Astrocyte (in vitro differentiated cells and primary cell): ENCODE measurements around the gene TTBK1. TPM values are rescaled to one million over a fixed set of nuclear protein-coding genes. Genes with fewer than 3 reads are reported as not detected.

Source experiments
- DNase-seq: peaks from one replicate; pipeline ENCODE4 v3.0.0-alpha.2; 2010; ENCODE audit warnings: low read depth
- FAIRE-seq: peaks from 2 replicates; lab custom pipeline; 2011; peaks lifted over from hg19 to GRCh38; lab: Jason Lieb, UNC
- H2AFZ ChIP-seq: 2 replicates; pipeline ENCODE4 v1.6.0; 2012; ENCODE audit warnings: low read depth, low read length, inconsistent platforms
- H3K27ac ChIP-seq: 2 replicates; pipeline ENCODE4 v1.5.1; 2011; ENCODE audit warnings: low read depth, low read length, inconsistent platforms
- H3K27me3 ChIP-seq: 2 replicates; pipeline ENCODE4 v1.6.0; 2011; ENCODE audit warnings: low read length, inconsistent platforms; ENCODE audit not compliant: insufficient read depth
- H3K36me3 ChIP-seq: 2 replicates; pipeline ENCODE4 v1.5.1; 2011; ENCODE audit warnings: low read length, inconsistent platforms; ENCODE audit not compliant: insufficient read depth
- H3K4me1 ChIP-seq: 2 replicates; pipeline ENCODE4 v1.5.1; 2011; ENCODE audit warnings: low read length, inconsistent platforms; ENCODE audit not compliant: insufficient read depth
- H3K4me2 ChIP-seq: 2 replicates; pipeline ENCODE4 v1.6.0; 2012; ENCODE audit warnings: low read length, inconsistent platforms
- H3K4me3 ChIP-seq: 2 replicates; pipeline ENCODE4 v1.5.1; 2011; ENCODE audit warnings: low read depth, mild to moderate bottlenecking, low read length, inconsistent platforms; ENCODE audit not compliant: insufficient read depth
- H3K79me2 ChIP-seq: 2 replicates; pipeline ENCODE4 v1.6.0; 2012; ENCODE audit warnings: mild to moderate bottlenecking, low read length, inconsistent platforms; ENCODE audit not compliant: insufficient read depth
- H3K9ac ChIP-seq: 2 replicates; pipeline ENCODE4 v1.6.0; 2012; ENCODE audit warnings: mild to moderate bottlenecking, low read length, inconsistent platforms
- H3K9me3 ChIP-seq: 2 replicates; pipeline ENCODE4 v1.5.1; 2012; ENCODE audit warnings: low read depth, mild to moderate bottlenecking, low read length, inconsistent platforms; ENCODE audit not compliant: insufficient read depth
- H4K20me1 ChIP-seq: 2 replicates; pipeline ENCODE4 v1.6.0; 2012; ENCODE audit warnings: low read length, inconsistent platforms; ENCODE audit not compliant: insufficient read depth
- H3K27ac Mint-ChIP-seq: one replicate; pipeline ENCODE4 v1.8.0; 2021; ENCODE audit warnings: mild to moderate bottlenecking, mixed read lengths; ENCODE audit not compliant: unreplicated experiment
- H3K27me3 Mint-ChIP-seq: one replicate; pipeline ENCODE4 v1.8.0; 2021; ENCODE audit warnings: low read depth, mixed read lengths; ENCODE audit not compliant: unreplicated experiment
- H3K36me3 Mint-ChIP-seq: one replicate; pipeline ENCODE4 v1.8.0; 2021; ENCODE audit warnings: low read depth, mixed read lengths; ENCODE audit not compliant: unreplicated experiment
- H3K4me1 Mint-ChIP-seq: one replicate; pipeline ENCODE4 v1.8.0; 2021; ENCODE audit warnings: low read depth, mixed read lengths; ENCODE audit not compliant: unreplicated experiment
- H3K4me3 Mint-ChIP-seq: one replicate; pipeline ENCODE4 v1.8.0; 2021; ENCODE audit warnings: mild to moderate bottlenecking, moderate library complexity, mixed read lengths; ENCODE audit not compliant: unreplicated experiment
- H3K9me3 Mint-ChIP-seq: one replicate; pipeline ENCODE4 v1.8.0; 2021; ENCODE audit warnings: mild to moderate bottlenecking, mixed read lengths; ENCODE audit not compliant: unreplicated experiment
- CTCF ChIP-seq: IDR thresholded peaks from 2 replicates; pipeline ENCODE4 v1.5.1; 2011; ENCODE audit warnings: low read depth, mild to moderate bottlenecking, inconsistent platforms, low read length, moderate library complexity; ENCODE audit not compliant: insufficient read depth
- EZH2 ChIP-seq: IDR thresholded peaks from 2 replicates; pipeline ENCODE4 v1.6.1; 2012; ENCODE audit warnings: mild to moderate bottlenecking, low read length, inconsistent platforms; ENCODE audit not compliant: insufficient read depth
- total RNA-seq: library from RNA; stranded (reverse); gene quantifications from 2 replicates; pipeline ENCODE4 v1.2.1, GENCODE V29; 2021

TTBK1 gene
- total RNA-seq, 1 donor from 2014 or later = 0.14 TPM

GRCh38 chr6:43331470-43331869 is 88.2 kb downstream of the TTBK1 start:
- no peak overlapping the region for H3K4me2 ChIP-seq
- H4K20me1 ChIP-seq = no peaks in the 10 kb centered on the region
- H3K9ac ChIP-seq = no peak overlapping the region
- no peaks in the 10 kb centered on the region for H3K4me1 ChIP-seq
- Mint-ChIP-seq H3K4me3 (no peak overlapping the region), H3K27ac (no peak overlapping the region), H3K4me1 (peaks cover 2% of the 10 kb centered on the region), H3K27me3 (no peaks in the 10 kb centered on the region), H3K9me3 (no peaks in the 10 kb centered on the region), H3K36me3 (no peaks in the 10 kb centered on the region)
- FAIRE-seq (no peak), DNase-seq (no peak)
- H3K9me3 ChIP-seq = no peaks in the 10 kb centered on the region
- H3K27me3 ChIP-seq = no peaks in the 10 kb centered on the region
- no peak for TF ChIP-seq EZH2
- no peak for TF ChIP-seq CTCF
- H3K4me3 ChIP-seq = no peak overlapping the region
- no peak overlapping the region for H3K27ac ChIP-seq
- H2AFZ ChIP-seq = no peak overlapping the region
- H3K79me2 ChIP-seq = no peaks in the 10 kb centered on the region
- peaks cover 2% of the 10 kb centered on the region for H3K36me3 ChIP-seq

GRCh38 chr6:43331891-43332290 is 88.6 kb downstream of the TTBK1 start:
- no peaks in the 10 kb centered on the region for H3K79me2 ChIP-seq
- peaks cover 2% of the 10 kb centered on the region for H3K36me3 ChIP-seq
- no peaks in the 10 kb centered on the region for H3K27me3 ChIP-seq
- DNase-seq (no peak), FAIRE-seq (no peak)
- Mint-ChIP-seq H3K9me3 (no peaks in the 10 kb centered on the region), H3K36me3 (no peaks in the 10 kb centered on the region), H3K27me3 (no peaks in the 10 kb centered on the region), H3K27ac (no peak overlapping the region), H3K4me3 (no peak overlapping the region), H3K4me1 (peaks cover 2% of the 10 kb centered on the region)
- H3K4me3 ChIP-seq = no peak overlapping the region
- H3K9me3 ChIP-seq = no peaks in the 10 kb centered on the region
- TF ChIP-seq EZH2 = no peak
- TF ChIP-seq CTCF = no peak
- H3K9ac ChIP-seq = no peak overlapping the region
- no peak overlapping the region for H3K27ac ChIP-seq
- no peaks in the 10 kb centered on the region for H3K4me1 ChIP-seq
- no peak overlapping the region for H2AFZ ChIP-seq
- no peak overlapping the region for H3K4me2 ChIP-seq
- no peaks in the 10 kb centered on the region for H4K20me1 ChIP-seq

GRCh38 chr6:43334466-43335095 is 91.3 kb downstream of the TTBK1 start:
- Mint-ChIP-seq H3K4me1 (no peaks in the 10 kb centered on the region), H3K27ac (no peak overlapping the region)
- FAIRE-seq = peak; percentile 56

More at GRCh38 chr6:43334466-43335095, 91.3 kb downstream of the TTBK1 start:
- no peak overlapping the region for H3K9ac ChIP-seq
- no peak overlapping the region for H3K27ac ChIP-seq
- TF ChIP-seq CTCF = peak; percentile 66
- TF ChIP-seq EZH2 = no peak
- peaks cover 8% of the 10 kb centered on the region for H3K36me3 Mint-ChIP-seq
- H4K20me1 ChIP-seq = no peaks in the 10 kb centered on the region
- H3K4me3 ChIP-seq = no peak overlapping the region
- H3K27me3 ChIP-seq = no peaks in the 10 kb centered on the region
- peak overlapping the region; percentile 2 for H3K4me3 Mint-ChIP-seq
- H3K4me2 ChIP-seq = no peak overlapping the region
- H3K79me2 ChIP-seq = no peaks in the 10 kb centered on the region
- peak; percentile 43 for DNase-seq
- no peaks in the 10 kb centered on the region for H3K27me3 Mint-ChIP-seq
- peaks cover 7% of the 10 kb centered on the region for H3K36me3 ChIP-seq
- H3K4me1 ChIP-seq = no peaks in the 10 kb centered on the region
- no peaks in the 10 kb centered on the region for H3K9me3 ChIP-seq
- no peak overlapping the region for H2AFZ ChIP-seq
- no peaks in the 10 kb centered on the region for H3K9me3 Mint-ChIP-seq
